HG03025 (cell line): ENCODE results near the gene CPEB2.

Experiments used
- ATAC-seq: cut with Tn5 transposase; IDR thresholded peaks from one replicate; pipeline ENCODE4 v1.9.1; 2021; ENCODE audit warnings: mild to moderate bottlenecking, moderate library complexity; ENCODE audit not compliant: unreplicated experiment, low FRiP score

Gene CPEB2

GRCh38 chr4:15109600-15109999 is 107.3 kb downstream of the CPEB2 start:
- no peak for ATAC-seq

GRCh38 chr4:15110120-15110571 is 107.9 kb downstream of the CPEB2 start:
- ATAC-seq: no peak

- ATAC-seq: no peak
Observed at GRCh38 chr4:15116509-15117079, 114.3 kb downstream of the CPEB2 start.

GRCh38 chr4:15117270-15117946 is 115.1 kb downstream of the CPEB2 start:
- ATAC-seq: no peak

- ATAC-seq: no peak
Observed at GRCh38 chr4:15118292-15118691, 116.0 kb downstream of the CPEB2 start.
